Endothelial cell of umbilical vein (primary cell): Measurements from ENCODE around the gene PPM1H. TPM values are rescaled to one million over a fixed set of nuclear protein-coding genes. Genes with fewer than 3 reads are reported as not detected.

Experiments used
- BruUV-seq: library from RNA; stranded (reverse); fragments of 400-500 nt; replicated peaks from 2 replicates; lab custom pipeline; 2021; lab: Mats Ljungman, UMichigan
- CTCF ChIA-PET: fragments of 300-600, 350-600 bp; sonication (Branson Sonifier 250); formaldehyde crosslinking; loops from one replicate; lab custom pipeline; 2021; ENCODE audit warnings: antibody characterized with exemption, inconsistent platforms; lab: Charles Lee
- POLR2A ChIA-PET: fragments of 300-600, 350-600 bp; sonication (Branson Sonifier 250); formaldehyde crosslinking; loops from one replicate; lab custom pipeline; 2021; ENCODE audit warnings: antibody characterized with exemption, inconsistent platforms; lab: Charles Lee
- DNase-seq: peaks from one replicate; pipeline ENCODE4 v3.0.0-alpha.2; 2011; ENCODE audit warnings: low read depth, low spot score
- FAIRE-seq: peaks from 2 replicates; lab custom pipeline; 2011; peaks lifted over from hg19 to GRCh38; lab: Jason Lieb, UNC
- H2AFZ ChIP-seq: 2 replicates; pipeline ENCODE4 v1.6.0; 2012; ENCODE audit warnings: low read depth, low read length, control low read depth, inconsistent platforms
- H3K27ac ChIP-seq: 2 replicates; pipeline ENCODE4 v1.5.1; 2011; ENCODE audit warnings: low read depth, mild to moderate bottlenecking, control low read depth, low read length, moderate library complexity; ENCODE audit not compliant: insufficient read depth
- H3K27me3 ChIP-seq, 2 experiments: 2 replicates each; pipeline versions ENCODE4 v1.6.0 to v1.6.1; 2011; ENCODE audit warnings: low read length in 2 of 2, mixed read lengths in 1 of 2; ENCODE audit not compliant: control insufficient read depth in 2 of 2, insufficient read depth in 2 of 2
- H3K36me3 ChIP-seq, 2 experiments: 2 replicates in 1 of 2; 3 replicates in 1 of 2; pipeline ENCODE4 v1.5.1; 2011; ENCODE audit warnings: low read length in 2 of 2, mild to moderate bottlenecking in 1 of 2, moderate library complexity in 1 of 2; ENCODE audit not compliant: control insufficient read depth in 2 of 2, insufficient read depth in 2 of 2; ENCODE audit errors: extremely low read depth in 1 of 2
- H3K4me1 ChIP-seq: 3 replicates; pipeline ENCODE4 v1.5.1; 2011; ENCODE audit warnings: mild to moderate bottlenecking, low read length; ENCODE audit not compliant: control insufficient read depth, insufficient read depth; ENCODE audit errors: extremely low read depth
- H3K4me2 ChIP-seq: 2 replicates; pipeline ENCODE4 v1.6.1; 2011; ENCODE audit warnings: low read length, control low read depth, mixed read lengths; ENCODE audit not compliant: insufficient read depth
- H3K4me3 ChIP-seq, 3 experiments: fragments of 200-600 bp in 1 of 3; sonication (generic), shearing (Covaris generic) in 1 of 3; replicated peaks in 1 of 3; 2 replicates each; pipeline ENCODE4 v1.5.1; 2011 to 2016; ENCODE audit warnings: control low read depth in 3 of 3, low read length in 3 of 3, mild to moderate bottlenecking in 2 of 3, inconsistent platforms in 1 of 3, low read depth in 1 of 3, moderate library complexity in 1 of 3; ENCODE audit not compliant: insufficient read depth in 1 of 3
- H3K79me2 ChIP-seq: 2 replicates; pipeline ENCODE4 v1.6.0; 2012; ENCODE audit warnings: low read length, inconsistent platforms; ENCODE audit not compliant: control insufficient read depth, insufficient read depth
- H3K9ac ChIP-seq: replicated peaks from 2 replicates; pipeline ENCODE3; 2011; ENCODE audit warnings: low read length, control low read depth; ENCODE audit not compliant: insufficient read depth; ENCODE audit errors: extremely low read depth
- H3K9me1 ChIP-seq: replicated peaks from 3 replicates; pipeline ENCODE4 v1.6.0; 2011; ENCODE audit warnings: mild to moderate bottlenecking, low read length; ENCODE audit not compliant: control insufficient read depth, insufficient read depth; ENCODE audit errors: extremely low read depth
- H3K9me3 ChIP-seq: replicated peaks from 2 replicates; pipeline ENCODE4 v1.5.1; 2012; ENCODE audit warnings: low read length, inconsistent platforms; ENCODE audit not compliant: control insufficient read depth, insufficient read depth
- H4K20me1 ChIP-seq: replicated peaks from 2 replicates; pipeline ENCODE3; 2011; ENCODE audit warnings: mild to moderate bottlenecking, low read length; ENCODE audit not compliant: control insufficient read depth, insufficient read depth; ENCODE audit errors: extremely low read depth
- CTCF ChIP-seq, 2 donors: IDR thresholded peaks; 1 replicate in 1 of 2; 2 replicates in 1 of 2; pipeline ENCODE4 v1.5.1; 2011; ENCODE audit warnings: low read length in 2 of 2, mild to moderate bottlenecking in 2 of 2, moderate library complexity in 2 of 2, control low read depth in 1 of 2, inconsistent platforms in 1 of 2, low read depth in 1 of 2; ENCODE audit not compliant: insufficient read depth in 1 of 2; ENCODE audit errors: extremely low read depth in 1 of 2
- EZH2 ChIP-seq: IDR thresholded peaks from 2 replicates; pipeline ENCODE4 v1.6.1; 2012; ENCODE audit warnings: borderline replicate concordance, low read depth, mild to moderate bottlenecking, moderate library complexity, low read length, inconsistent platforms; ENCODE audit not compliant: severe bottlenecking
- FOS ChIP-seq: IDR thresholded peaks from 2 replicates; pipeline ENCODE4 v1.6.1; 2011; ENCODE audit warnings: mild to moderate bottlenecking, low read length, moderate library complexity, borderline replicate concordance; ENCODE audit not compliant: insufficient read depth
- GATA2 ChIP-seq: IDR thresholded peaks from 2 replicates; pipeline ENCODE4 v1.7.0; 2011; ENCODE audit warnings: low read depth, mild to moderate bottlenecking, moderate library complexity, mixed read lengths, low read length; ENCODE audit not compliant: insufficient read length, insufficient read depth
- JUN ChIP-seq: IDR thresholded peaks from 2 replicates; pipeline ENCODE4 v1.6.1; 2011; ENCODE audit warnings: borderline replicate concordance, low read depth; ENCODE audit not compliant: insufficient read length, insufficient read depth
- MAX ChIP-seq: IDR thresholded peaks from 2 replicates; pipeline ENCODE4 v1.6.1; 2011; ENCODE audit not compliant: insufficient read depth, insufficient read length
- MYC ChIP-seq: IDR thresholded peaks from one replicate; pipeline ENCODE4 v1.6.1; 2011; ENCODE audit warnings: mild to moderate bottlenecking, low read depth, low read length
- POLR2A ChIP-seq: IDR thresholded peaks from 2 replicates; pipeline ENCODE4 v1.6.1; 2012; ENCODE audit warnings: low read depth, mild to moderate bottlenecking, control low read depth, low read length
- POLR2AphosphoS5 ChIP-seq: IDR thresholded peaks from 2 replicates; pipeline ENCODE4 v1.6.1; 2012; ENCODE audit warnings: low read depth, mild to moderate bottlenecking, control low read depth, low read length, moderate library complexity; ENCODE audit not compliant: insufficient read depth
- dilution Hi-C: fragments of 300-500 bp; cut with MboI; formaldehyde crosslinking; loops from one replicate; pipeline ENCODE4 v1.15.0; 2019; ENCODE audit warnings: low sequenced_read_pairs; ENCODE audit not compliant: extremely low pct_ligation_motif_present
- intact Hi-C: fragments of 100-400 bp; cut with micrococcal nuclease; formaldehyde crosslinking; loops from one replicate; pipeline ENCODE4 v1.10.0; 2022
- polyA plus RNA-seq, 4 experiments: library from polyadenylated mRNA; depleted of rRNA in 3 of 4; stranded (reverse) in 3 of 4; unstranded in 1 of 4; fragments of >200 nt; gene quantifications; 2 replicates each; pipeline versions ENCODE4 v1.2.1 to v1.2.3, GENCODE V29; 2011 to 2012; ENCODE audit warnings: missing spikeins in 1 of 4
- total RNA-seq: library from RNA; stranded (reverse); gene quantifications from 2 replicates; pipeline ENCODE4 v1.2.3, GENCODE V29; 2021

PPM1H gene
- total and polyA plus RNA-seq, 2 donors (not counting 3 experiments of a cell fraction or from before 2014, with no cell fraction given) = 1.0 to 7.2 TPM

GRCh38 chr12:62709311-62709710 lies 225.6 kb downstream of the PPM1H start:
- no TSS peak for BruUV-seq
- ChIA-PET CTCF (no interaction called here), POLR2A (no interaction called here)
- Histone ChIP-seq H3K27me3 (no peaks in the 10 kb centered on the region), H3K9me1 (no peaks in the 10 kb centered on the region), H3K79me2 (no peaks in the 10 kb centered on the region), H3K36me3 (no peaks in the 10 kb centered on the region), H4K20me1 (no peaks in the 10 kb centered on the region), H3K9ac (no peak overlapping the region), H3K4me1 (no peaks in the 10 kb centered on the region), H3K27ac (no peak overlapping the region), H3K4me3 (no peak overlapping the region), H2AFZ (no peak overlapping the region), H3K9me3 (no peaks in the 10 kb centered on the region), H3K4me2 (no peak overlapping the region)
- no peak for TF ChIP-seq MAX
- TF ChIP-seq EZH2 = no peak
- no peak for TF ChIP-seq GATA2
- FAIRE-seq (no peak), DNase-seq (no peak)
- dilution Hi-C loops (no loop called here), intact Hi-C loops (no loop called here)

GRCh38 chr12:62707939-62708338 lies 227.0 kb downstream of the PPM1H start:
- DNase-seq (no peak), FAIRE-seq (no peak)
- Histone ChIP-seq H3K79me2 (no peaks in the 10 kb centered on the region), H3K36me3 (no peaks in the 10 kb centered on the region), H3K4me3 (no peak overlapping the region), H3K27ac (no peak overlapping the region), H3K9me3 (no peaks in the 10 kb centered on the region), H3K9ac (no peak overlapping the region), H3K9me1 (no peaks in the 10 kb centered on the region), H3K4me1 (peaks cover 8% of the 10 kb centered on the region), H2AFZ (no peak overlapping the region), H4K20me1 (no peaks in the 10 kb centered on the region), H3K27me3 (no peaks in the 10 kb centered on the region), H3K4me2 (no peak overlapping the region)
- no TSS peak for BruUV-seq
- intact Hi-C loops (no loop called here), dilution Hi-C loops (no loop called here)
- CTCF ChIA-PET = interaction anchor here (0.9 to 1.1 kb wide), 2 partner anchors 12 to 23 kb away, joined by 3 read pairs; no protein-coding TSS in a partner anchor
- TF ChIP-seq MAX (no peak), POLR2AphosphoS5 (no peak), GATA2 (no peak), JUN (no peak), CTCF (IDR thresholded peaks at IDR 0.05; ENCODE audit: extremely low read depth in 1 of 2, insufficient read depth in 1 of 2, low read depth in 1 of 2, low read length in 2 of 2) (no peak), MYC (no peak), FOS (no peak), POLR2A (no peak)
- POLR2A ChIA-PET = no interaction called here
